GM11168 (cell line): ENCODE data around the gene ACAP3.

Experiments
- in situ Hi-C: fragments of 300-500 bp; cut with MboI; formaldehyde crosslinking; loops from one replicate; pipeline ENCODE4 v1.12.0; 2022; ENCODE audit warnings: low sequenced_read_pairs; ENCODE audit not compliant: unreplicated experiment

The ACAP3 gene

DNA sequence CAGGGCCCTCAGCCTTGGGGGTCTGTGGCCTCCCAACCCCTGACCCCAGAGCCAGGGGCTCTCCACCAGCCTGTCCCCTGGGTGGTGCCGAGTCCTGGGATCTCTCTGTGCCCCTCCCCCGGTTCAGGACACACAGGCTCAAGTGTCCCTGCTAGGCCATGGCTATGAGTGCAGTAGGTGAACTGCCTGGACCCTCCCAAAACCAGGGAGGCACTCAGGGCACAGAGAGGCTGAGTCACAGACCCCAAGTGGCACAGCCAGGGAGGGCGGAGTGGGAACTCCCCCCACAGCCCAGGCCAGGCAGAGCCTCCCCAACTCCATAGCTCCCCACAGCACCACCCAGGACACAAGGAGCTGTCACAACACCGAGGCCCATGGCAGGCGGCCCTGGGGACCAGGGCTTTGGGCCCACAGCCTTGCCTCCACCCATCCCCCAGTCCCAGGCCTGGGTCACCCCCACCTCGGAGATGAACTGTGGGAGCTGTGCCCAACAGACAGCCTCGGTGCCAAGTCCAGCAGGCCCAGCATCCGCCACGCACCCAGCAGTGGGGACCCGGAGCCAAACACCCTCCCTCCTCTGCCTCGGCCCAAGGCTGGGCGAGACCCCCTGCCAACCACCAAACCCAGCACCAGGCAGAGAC lies 38.2 kb upstream of the ACAP3 start:
- in situ Hi-C loops, result no loop called here

DNA sequence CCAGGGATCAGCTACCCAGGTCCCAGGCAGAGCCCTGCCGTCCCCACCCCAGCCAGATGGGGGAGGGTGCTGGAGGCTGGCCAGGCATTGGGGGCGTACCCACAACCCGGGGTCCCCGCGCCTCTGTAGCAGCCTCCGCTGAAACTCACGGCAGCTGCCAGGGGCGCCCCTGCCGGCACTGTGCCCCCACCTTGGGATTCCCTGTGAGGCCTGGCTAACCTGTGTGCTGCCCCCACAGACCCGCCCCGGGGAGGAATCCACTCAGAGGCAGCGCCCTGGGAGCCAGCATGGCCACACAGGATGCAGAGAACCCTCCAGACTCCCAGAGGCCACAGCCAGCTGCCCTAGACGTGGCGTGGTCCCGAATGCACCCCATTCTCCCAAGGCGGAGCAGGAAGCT lies 37.7 kb upstream of the ACAP3 start:
- in situ Hi-C loops, result no loop called here

DNA sequence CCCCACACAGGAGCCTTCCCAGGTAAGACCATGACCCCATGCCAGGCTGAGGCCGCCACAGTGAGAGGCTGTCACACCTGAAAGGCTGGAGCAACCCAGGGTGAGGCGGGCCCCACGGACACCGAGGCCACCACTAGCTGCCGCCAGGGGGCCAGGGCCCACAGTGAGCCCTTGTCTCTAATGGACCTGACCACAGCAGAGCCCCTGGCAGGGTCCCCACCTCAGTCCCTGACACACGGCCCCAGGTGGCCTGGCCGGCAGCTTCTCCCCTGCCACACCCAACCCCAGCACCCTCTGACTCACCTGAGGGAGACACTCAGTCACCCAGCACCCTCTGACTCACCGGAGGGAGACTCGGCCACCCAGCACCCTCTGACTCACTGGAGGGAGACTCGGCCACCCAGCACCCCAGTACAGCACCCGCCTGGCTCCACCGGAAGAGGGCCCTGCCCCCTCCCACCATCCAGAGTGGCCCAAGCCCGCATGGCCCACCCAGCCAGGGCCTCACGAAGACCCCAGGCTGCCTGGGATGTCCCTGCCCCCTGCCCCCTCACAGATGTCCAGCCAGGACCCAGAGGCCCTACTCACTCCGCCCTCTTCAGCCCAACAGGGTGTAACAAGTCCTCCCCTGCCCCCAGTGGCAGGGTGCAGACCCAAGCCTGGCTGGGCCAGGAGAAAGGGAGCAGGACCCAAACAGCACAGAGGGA lies 37.1 kb upstream of the ACAP3 start:
- in situ Hi-C loops, result no loop called here

DNA sequence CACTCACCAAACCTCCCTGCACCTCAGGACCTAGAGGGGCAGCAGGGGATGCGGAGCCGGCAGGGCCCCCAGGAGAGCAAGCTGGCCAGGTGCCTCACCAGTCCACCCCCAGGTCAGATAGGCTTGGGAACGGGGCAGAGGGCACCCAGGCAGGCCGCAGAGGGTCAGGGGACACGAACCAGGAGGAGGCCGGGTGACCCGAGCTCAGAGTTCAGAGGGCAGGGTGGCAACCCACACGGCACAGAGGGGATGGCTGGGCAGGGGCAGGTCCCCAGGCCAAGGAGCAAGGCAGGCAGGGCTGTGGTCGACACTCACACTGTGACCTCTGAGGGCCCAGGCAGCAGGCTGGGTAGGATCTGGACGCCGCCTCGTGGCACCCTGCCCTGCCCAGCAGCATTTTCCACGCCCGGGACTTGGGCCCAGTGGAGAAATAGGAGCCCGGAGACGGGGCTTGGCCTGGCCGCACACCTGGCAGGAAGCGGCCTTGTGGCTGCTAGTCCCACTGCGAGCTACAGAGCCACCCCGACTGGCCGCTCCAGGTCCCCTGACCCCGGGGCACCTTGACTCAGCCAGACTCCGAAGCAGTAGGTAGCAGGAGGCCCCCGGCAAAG lies 36.2 kb upstream of the ACAP3 start:
- in situ Hi-C loops, result no loop called here

DNA sequence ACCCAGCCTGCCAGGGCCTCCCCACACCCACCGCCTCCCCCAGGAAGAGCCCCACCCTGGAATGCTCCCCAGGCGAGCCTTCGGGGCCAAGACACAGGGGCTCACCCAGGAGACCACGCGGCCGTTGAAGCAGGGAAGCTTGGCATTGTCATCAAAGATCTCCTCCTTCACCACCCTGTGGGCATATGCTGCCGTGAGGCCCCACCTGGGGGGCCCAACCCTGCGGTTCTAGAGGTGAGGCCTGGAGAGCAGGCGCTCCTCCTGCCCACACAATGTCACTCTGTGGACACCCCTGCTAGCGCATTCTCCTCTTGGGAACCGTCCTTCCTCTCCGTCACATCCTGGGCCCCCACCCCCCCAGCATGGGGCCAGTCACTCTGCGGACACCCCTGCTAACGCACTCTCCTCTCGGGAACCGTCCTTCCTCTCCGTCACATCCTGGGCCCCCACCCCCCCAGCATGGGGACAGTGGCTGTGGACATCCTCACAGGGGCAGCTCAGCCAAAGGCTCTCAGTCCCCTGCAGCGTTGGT lies 34.9 kb upstream of the ACAP3 start:
- in situ Hi-C loops, result no loop called here

DNA sequence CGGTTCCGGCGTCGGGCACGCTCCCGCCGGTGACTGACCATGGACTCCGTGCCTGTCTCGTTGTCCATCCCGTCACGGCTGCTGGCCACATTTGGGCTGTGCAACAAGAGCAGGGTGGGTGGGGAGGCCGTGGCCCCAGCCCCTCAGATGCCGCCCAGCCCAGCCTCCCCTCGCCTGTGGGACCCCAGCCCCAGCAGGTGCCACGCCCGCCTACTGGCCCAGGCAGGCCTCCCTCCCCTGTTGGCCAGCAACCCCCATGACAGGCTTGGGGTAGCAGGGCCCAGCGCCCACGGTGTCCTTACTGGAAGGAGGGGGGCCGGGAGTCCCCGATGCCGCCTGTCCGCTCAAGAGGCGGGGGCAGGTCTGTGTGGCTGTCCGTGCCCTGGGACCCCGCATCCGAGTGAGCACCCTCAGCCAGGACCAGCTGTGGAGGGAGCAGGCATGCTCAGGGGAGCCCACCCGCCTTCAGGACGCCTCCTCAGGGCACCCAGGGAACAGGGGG lies 34.4 kb upstream of the ACAP3 start:
- in situ Hi-C loops, result no loop called here

DNA sequence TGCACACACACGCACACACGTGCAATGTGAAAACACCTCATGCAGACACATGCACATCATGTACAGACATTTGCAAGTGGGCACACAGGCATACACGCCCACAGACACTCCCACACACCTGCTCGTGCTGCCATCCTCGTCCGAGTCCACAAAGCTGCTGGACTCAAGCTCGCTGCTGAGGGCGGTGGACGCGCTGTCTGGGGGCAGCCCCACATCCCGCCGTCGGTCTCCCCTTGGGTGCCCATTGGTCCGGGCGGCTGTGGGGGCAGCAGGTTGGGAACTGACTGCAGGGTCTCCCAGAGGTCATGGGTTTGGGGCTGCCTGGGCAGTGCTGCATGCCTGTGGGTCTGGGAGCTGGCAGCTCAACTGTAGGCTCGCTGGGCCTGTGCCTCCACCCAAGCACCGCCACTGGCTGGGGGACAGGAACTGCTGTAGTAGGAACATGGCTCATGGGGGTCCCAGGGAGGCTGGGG lies 33.9 kb upstream of the ACAP3 start:
- in situ Hi-C loops, result no loop called here

DNA sequence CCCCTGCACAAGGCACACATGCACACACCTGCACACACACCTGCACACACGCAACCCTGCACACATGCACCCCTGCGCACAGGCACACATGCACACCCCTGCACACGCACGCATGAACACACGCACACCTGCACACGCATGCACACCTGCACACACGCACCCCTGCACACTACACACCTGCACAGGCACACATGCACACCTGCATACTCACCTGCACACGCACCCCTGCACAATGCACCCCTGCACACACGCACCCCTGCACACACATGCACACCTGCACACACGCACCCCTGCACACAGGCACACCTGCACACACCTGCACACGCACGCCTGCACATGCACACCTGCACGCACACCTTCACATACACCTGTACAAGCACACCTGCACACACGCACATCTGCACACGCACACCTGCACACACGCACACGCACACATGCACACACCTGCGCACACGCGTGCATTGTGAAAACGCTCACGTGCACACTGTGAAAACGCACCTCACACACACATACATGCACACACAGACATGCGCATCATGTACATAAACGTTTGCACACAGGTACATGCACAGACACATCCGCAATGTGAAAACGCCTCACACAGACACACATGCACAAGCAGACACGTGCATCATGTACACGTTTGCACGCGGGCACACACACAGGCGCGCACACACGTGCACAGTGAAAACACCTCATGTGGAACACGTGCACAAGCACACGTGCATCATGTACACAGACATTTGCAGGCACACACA lies 33.2 kb upstream of the ACAP3 start:
- in situ Hi-C loops, result no loop called here

DNA sequence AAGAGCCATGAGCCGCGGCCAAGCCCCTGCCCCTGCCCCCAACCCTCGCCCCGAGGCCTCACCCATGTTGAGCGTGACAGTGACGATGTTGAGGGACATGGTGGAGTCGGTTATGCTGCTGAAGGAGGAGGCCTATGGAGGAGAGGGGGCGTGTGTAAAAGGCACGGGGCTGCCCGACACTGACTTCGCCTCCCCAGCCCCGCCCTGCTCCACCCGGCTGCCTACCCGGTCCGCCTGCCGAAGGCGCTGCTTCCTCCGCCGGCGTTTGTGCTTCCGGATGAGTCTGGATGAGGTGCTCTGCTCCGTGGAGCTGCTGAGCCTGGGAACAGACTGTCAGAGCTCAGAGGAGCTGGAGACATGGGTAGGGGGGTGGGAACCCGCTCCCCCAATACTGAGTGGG lies 32.5 kb upstream of the ACAP3 start:
- in situ Hi-C loops, result no loop called here

DNA sequence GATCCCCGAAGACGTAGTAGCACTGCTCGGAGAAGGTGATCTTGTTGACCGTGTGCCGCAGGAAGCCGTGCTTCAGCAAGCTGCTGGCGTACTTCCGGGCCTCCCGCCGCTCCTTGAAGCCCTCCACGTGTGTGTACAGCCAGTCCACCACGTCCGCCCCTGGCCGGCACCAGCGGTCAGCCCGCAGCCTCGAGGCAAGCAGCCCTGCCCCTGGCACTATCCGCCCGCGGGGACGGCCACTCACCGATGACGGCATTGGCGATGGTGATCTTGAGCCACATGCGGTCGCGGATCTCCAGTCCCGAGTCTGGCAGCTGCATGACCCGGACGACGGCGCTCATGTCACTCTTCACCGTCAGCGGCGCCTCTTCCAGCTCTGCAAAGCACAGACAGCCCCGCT lies 30.5 kb upstream of the ACAP3 start:
- in situ Hi-C loops, result no loop called here

DNA sequence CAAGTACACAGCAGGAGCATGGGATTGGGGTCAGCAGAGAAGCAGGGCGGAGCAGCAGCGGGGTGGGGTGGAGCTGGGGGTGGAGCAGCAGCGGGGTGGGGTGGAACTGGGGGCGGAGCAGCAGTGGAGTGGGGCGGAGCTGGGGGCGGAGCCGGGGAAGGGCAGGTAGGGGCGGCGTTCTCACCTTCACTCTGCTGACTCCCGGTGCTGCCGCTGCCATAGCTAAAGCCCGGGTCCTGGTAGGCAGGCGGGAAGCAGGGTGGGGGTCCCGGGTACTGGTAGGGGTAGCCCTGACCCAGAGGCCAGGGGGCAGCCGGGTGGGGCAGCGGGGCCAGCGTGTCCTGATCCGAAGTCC lies 30.0 kb upstream of the ACAP3 start:
- in situ Hi-C loops, result no loop called here

DNA sequence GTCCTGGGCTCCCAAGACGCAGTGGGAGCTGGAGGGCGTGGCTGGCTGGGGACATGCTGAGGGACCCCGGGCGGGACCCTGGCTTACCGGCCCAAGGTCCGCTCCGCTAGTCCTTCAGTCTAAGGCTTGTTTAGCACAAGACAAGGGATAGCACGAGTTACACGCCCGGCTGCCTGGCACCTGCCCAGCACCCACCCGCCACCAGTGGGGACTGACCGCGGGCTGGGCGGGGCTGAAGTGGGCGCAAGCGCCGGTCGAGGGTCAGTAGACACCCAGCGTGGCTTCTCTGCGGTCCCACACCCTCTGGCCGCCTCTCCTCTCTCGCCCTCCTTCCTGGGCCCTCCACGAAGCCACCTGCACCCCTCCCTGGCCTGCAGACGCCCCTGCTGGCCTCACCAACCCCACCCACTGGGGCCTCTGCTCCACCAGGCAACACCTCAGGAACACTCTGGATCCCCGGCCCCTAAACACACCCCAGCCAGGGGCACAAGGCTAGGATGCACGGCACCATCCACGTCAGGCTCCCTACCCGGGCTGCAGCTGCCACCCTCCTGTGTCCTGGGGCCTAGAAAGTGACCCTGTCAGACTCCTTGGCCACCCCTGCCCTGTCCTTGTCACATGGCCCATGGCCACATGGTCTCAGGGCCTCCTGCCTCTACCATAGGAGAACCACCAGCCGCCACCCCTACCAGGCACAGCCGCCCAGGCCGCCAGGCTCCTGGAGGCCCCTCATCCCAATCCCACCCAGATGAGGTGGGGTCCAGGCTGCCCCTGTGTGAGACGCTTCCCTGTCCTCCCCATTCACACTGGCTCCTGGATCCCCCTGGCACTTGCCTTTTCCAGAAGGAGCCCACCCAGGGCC lies 29.4 kb upstream of the ACAP3 start:
- in situ Hi-C loops, result no loop called here

DNA sequence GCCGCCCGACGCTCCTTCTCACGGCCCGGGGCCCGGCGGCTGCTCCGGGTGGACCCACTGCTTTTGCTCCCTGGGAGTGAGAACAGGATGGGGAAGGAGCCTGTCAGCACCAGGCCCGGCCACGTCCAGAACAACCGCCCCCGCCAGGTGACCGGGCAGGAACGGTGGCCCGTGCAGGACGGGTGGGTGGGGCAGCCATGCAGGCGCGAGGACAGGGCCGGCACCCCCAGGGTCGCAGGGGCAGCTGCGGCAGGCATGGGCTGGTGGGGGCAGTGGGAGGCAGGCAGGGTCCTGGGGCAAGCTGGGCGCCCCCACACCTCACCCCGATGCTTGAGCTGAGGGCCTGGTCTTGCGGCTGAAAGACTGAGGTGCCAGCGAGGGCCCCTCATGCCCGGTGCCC lies 28.7 kb upstream of the ACAP3 start:
- in situ Hi-C loops, result no loop called here

DNA sequence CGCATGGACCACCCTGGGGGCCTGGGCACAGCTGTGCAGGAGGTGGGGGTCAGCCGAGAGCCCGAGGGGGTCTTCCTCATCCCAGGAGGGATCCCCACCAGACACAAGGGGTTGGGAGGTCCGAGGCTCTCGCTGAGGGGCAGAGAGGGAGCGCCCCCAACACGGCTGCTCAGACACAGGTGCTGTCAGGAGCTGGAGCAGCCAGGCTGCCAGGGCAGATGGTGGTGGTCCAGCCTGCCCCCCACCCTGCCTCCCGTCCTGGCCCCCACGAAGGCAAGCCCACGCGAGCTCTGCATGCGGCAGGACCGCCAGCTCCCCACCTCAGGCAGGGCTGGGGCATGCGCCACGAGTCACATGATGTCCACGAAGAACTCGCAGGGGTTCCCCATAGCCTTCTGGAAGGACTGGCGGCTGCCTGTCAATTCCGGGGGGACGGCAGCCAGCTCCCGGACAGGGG lies 28.1 kb upstream of the ACAP3 start:
- in situ Hi-C loops, result no loop called here

DNA sequence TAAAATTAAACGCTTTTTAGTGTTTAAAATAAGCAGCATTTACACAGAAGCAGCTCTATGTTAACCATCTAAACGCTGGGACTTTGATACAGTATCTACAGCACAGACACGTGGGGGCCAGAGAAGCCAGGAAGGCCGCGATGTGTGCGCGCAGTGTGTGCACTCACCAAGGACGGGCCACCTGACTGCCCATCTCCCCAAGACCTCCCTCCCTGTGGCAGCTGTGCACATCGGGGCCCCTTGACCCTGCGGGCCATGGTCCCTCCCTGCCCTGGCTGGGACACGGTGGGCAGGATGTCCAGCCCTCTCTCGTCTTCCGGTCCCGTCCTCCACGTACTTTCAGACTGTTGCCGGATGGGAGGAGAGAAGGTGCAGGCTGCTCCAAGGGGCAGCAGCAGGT lies 27.6 kb upstream of the ACAP3 start:
- in situ Hi-C loops, result no loop called here

DNA sequence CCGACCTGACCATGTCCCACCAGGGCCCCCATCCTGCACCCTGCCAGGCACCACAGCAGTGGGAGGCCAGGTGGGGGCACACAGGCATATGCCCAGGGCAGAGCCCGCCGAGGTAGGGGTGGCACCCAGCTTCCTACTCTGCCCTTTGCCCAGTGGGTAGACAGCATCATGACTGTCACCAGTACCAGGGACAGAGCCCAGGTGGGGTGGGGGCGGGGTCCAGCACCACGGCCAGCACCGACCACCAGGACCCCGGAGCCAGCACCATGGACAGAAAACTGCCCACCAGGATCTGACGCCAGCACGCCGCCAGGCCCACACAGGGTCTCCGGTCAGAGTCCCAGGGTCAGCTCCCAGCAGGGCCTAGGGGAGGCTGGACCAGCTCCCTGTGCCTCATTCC lies 27.1 kb upstream of the ACAP3 start:
- in situ Hi-C loops, result no loop called here

DNA sequence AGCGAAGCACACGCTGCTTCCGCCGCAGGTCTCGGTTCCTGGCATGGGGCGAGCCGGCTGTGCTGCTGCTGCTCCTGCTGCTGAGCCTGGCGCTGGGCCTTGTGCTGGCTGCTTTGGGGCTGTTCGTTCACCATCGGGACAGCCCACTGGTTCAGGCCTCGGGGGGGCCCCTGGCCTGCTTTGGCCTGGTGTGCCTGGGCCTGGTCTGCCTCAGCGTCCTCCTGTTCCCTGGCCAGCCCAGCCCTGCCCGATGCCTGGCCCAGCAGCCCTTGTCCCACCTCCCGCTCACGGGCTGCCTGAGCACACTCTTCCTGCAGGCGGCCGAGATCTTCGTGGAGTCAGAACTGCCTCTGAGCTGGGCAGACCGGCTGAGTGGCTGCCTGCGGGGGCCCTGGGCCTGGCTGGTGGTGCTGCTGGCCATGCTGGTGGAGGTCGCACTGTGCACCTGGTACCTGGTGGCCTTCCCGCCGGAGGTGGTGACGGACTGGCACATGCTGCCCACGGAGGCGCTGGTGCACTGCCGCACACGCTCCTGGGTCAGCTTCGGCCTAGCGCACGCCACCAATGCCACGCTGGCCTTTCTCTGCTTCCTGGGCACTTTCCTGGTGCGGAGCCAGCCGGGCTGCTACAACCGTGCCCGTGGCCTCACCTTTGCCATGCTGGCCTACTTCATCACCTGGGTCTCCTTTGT lies 26.0 kb upstream of the ACAP3 start:
- in situ Hi-C loops, result no loop called here

DNA sequence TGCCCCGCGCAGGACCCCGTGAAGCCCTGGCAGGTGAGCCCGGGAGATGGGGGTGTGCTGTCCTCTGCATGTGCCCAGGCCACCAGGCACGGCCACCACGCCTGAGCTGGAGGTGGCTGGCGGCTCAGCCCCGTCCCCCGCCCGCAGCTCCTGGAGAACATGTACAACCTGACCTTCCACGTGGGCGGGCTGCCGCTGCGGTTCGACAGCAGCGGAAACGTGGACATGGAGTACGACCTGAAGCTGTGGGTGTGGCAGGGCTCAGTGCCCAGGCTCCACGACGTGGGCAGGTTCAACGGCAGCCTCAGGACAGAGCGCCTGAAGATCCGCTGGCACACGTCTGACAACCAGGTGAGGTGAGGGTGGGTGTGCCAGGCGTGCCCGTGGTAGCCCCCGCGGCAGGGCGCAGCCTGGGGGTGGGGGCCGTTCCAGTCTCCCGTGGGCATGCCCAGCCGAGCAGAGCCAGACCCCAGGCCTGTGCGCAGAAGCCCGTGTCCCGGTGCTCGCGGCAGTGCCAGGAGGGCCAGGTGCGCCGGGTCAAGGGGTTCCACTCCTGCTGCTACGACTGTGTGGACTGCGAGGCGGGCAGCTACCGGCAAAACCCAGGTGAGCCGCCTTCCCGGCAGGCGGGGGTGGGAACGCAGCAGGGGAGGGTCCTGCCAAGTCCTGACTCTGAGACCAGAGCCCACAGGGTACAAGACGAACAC lies 25.2 kb upstream of the ACAP3 start:
- in situ Hi-C loops, result no loop called here
